H1 (cell line): ENCODE measurements around the gene GRK3. TPM values are rescaled to one million over a fixed set of nuclear protein-coding genes. Genes with fewer than 3 reads are reported as not detected.

Experiments
- CTCF ChIA-PET: fragments of 300-600 bp; sonication (Branson Sonifier 250); formaldehyde crosslinking; loops from one replicate; lab custom pipeline; 2021; ENCODE audit not compliant: partially characterized antibody; lab: Charles Lee
- POLR2A ChIA-PET: fragments of 300-600 bp; sonication (Branson Sonifier 250); formaldehyde crosslinking; loops from one replicate; lab custom pipeline; 2021; ENCODE audit warnings: inconsistent platforms; ENCODE audit not compliant: partially characterized antibody; lab: Charles Lee
- DNase-seq, 2 experiments: peaks; one replicate each; pipeline versions ENCODE4 v3.0.0 to v3.0.0-alpha.2; 2010 to 2022; ENCODE audit warnings: low spot score in 2 of 2, low read depth in 1 of 2, mixed read lengths in 1 of 2
- FAIRE-seq: peaks from 2 replicates; lab custom pipeline; 2011; peaks lifted over from hg19 to GRCh38; lab: Jason Lieb, UNC
- H2AFZ ChIP-seq: 2 replicates; pipeline ENCODE4 v1.8.1; 2012; ENCODE audit warnings: low read length, inconsistent platforms
- H2AK5ac ChIP-seq: 2 replicates; pipeline ENCODE4 v1.6.1; 2013; ENCODE audit warnings: low read depth, low read length
- H2BK120ac ChIP-seq: replicated peaks from 2 replicates; pipeline ENCODE3; 2013; ENCODE audit warnings: low read depth, low read length, inconsistent platforms
- H2BK12ac ChIP-seq: 2 replicates; pipeline ENCODE4 v1.6.1; 2013; ENCODE audit warnings: low read depth, low read length
- H2BK15ac ChIP-seq: 2 replicates; pipeline ENCODE4 v1.6.1; 2013; ENCODE audit warnings: low read length
- H2BK20ac ChIP-seq: 2 replicates; pipeline ENCODE4 v1.6.1; 2013; ENCODE audit warnings: low read length
- H2BK5ac ChIP-seq: 2 replicates; pipeline ENCODE4 v1.6.1; 2013; ENCODE audit warnings: low read depth, low read length
- H3K14ac ChIP-seq: 2 replicates; pipeline ENCODE4 v1.6.1; 2013; ENCODE audit warnings: inconsistent platforms; ENCODE audit not compliant: insufficient read length
- H3K18ac ChIP-seq: 2 replicates; pipeline ENCODE4 v1.6.1; 2013; ENCODE audit warnings: low read length; ENCODE audit errors: extremely low read depth
- H3K23ac ChIP-seq: 2 replicates; pipeline ENCODE4 v1.6.1; 2013; ENCODE audit warnings: inconsistent platforms; ENCODE audit not compliant: insufficient read length
- H3K23me2 ChIP-seq: 2 replicates; pipeline ENCODE4 v1.6.1; 2013; ENCODE audit warnings: low read depth, low read length
- H3K27ac ChIP-seq: 2 replicates; pipeline ENCODE4 v1.6.1; 2011; ENCODE audit warnings: low read depth, low read length, inconsistent platforms
- H3K27me3 ChIP-seq, 4 experiments: replicated peaks in 1 of 4; 1 replicate in 1 of 4; 2 replicates in 3 of 4; pipeline versions ENCODE4 v1.6.1 to v1.8.1; 2011 to 2013; ENCODE audit warnings: low read length in 3 of 4, mild to moderate bottlenecking in 3 of 4, inconsistent platforms in 2 of 4, mixed read lengths in 2 of 4, moderate library complexity in 1 of 4; ENCODE audit not compliant: control insufficient read depth in 3 of 4, insufficient read depth in 3 of 4; ENCODE audit errors: extremely low read depth in 1 of 4
- H3K36me3 ChIP-seq, 4 experiments: 2 replicates each; pipeline versions ENCODE4 v1.6.1 to v1.8.1; 2011 to 2013; ENCODE audit warnings: mild to moderate bottlenecking in 4 of 4, low read length in 3 of 4, moderate library complexity in 2 of 4, control low read depth in 1 of 4, inconsistent platforms in 1 of 4; ENCODE audit not compliant: insufficient read depth in 4 of 4, control insufficient read depth in 2 of 4
- H3K4ac ChIP-seq: replicated peaks from 2 replicates; pipeline ENCODE3; 2013; ENCODE audit warnings: low read length, low read depth, mixed read lengths, inconsistent platforms; ENCODE audit not compliant: insufficient read length
- H3K4me1 ChIP-seq, 4 experiments: replicated peaks in 1 of 4; 1 replicate in 1 of 4; 2 replicates in 3 of 4; pipeline versions ENCODE4 v1.6.1 to v1.8.1; 2011 to 2013; ENCODE audit warnings: low read length in 3 of 4, inconsistent platforms in 2 of 4, mixed read lengths in 1 of 4; ENCODE audit not compliant: insufficient read depth in 4 of 4, control insufficient read depth in 3 of 4
- H3K4me2 ChIP-seq, 2 experiments: 2 replicates each; pipeline versions ENCODE4 v1.6.1 to v1.8.1; 2011 to 2013; ENCODE audit warnings: low read depth in 2 of 2, low read length in 2 of 2, control low read depth in 1 of 2, inconsistent platforms in 1 of 2, mild to moderate bottlenecking in 1 of 2; ENCODE audit not compliant: insufficient read depth in 1 of 2
- H3K4me3 ChIP-seq, 4 experiments: fragments of 200-600, 300-600 bp in 1 of 4; sonication (generic), shearing (Covaris generic), sonication (Bioruptor Twin) in 1 of 4; 2 replicates each; pipeline versions ENCODE4 v1.5.1 to v1.8.1; 2011 to 2016; ENCODE audit warnings: low read length in 4 of 4, low read depth in 3 of 4, control low read depth in 2 of 4, inconsistent platforms in 2 of 4, mild to moderate bottlenecking in 2 of 4, mixed read lengths in 1 of 4, moderate library complexity in 1 of 4; ENCODE audit not compliant: insufficient read depth in 2 of 4; ENCODE audit errors: extremely low read depth in 1 of 4
- H3K56ac ChIP-seq: replicated peaks from 2 replicates; pipeline ENCODE3; 2013; ENCODE audit warnings: low read depth, mild to moderate bottlenecking, mixed read lengths, low read length, inconsistent platforms; ENCODE audit not compliant: insufficient read length
- H3K79me1 ChIP-seq: 2 replicates; pipeline ENCODE4 v1.6.1; 2013; ENCODE audit warnings: low read depth, low read length, control low read depth
- H3K79me2 ChIP-seq, 2 experiments: 2 replicates each; pipeline versions ENCODE4 v1.6.1 to v1.8.1; 2012 to 2013; ENCODE audit warnings: low read length in 2 of 2, mild to moderate bottlenecking in 2 of 2, inconsistent platforms in 1 of 2; ENCODE audit not compliant: insufficient read depth in 2 of 2, control insufficient read depth in 1 of 2
- H3K9ac ChIP-seq, 4 experiments: replicated peaks in 1 of 4; 1 replicate in 1 of 4; 2 replicates in 3 of 4; pipeline versions ENCODE4 v1.6.1 to v1.8.1; 2011 to 2013; ENCODE audit warnings: low read depth in 3 of 4, low read length in 3 of 4, control low read depth in 2 of 4, mild to moderate bottlenecking in 2 of 4, moderate library complexity in 2 of 4, inconsistent platforms in 1 of 4; ENCODE audit errors: extremely low read depth in 1 of 4
- H3K9me3 ChIP-seq, 2 experiments: 2 replicates each; pipeline versions ENCODE4 v1.6.1 to v1.8.1; 2012 to 2013; ENCODE audit warnings: mild to moderate bottlenecking in 2 of 2, moderate library complexity in 2 of 2, control low read depth in 1 of 2, inconsistent platforms in 1 of 2, low read depth in 1 of 2, low read length in 1 of 2, mixed read lengths in 1 of 2; ENCODE audit not compliant: insufficient read depth in 2 of 2
- H4K20me1 ChIP-seq, 2 experiments: replicated peaks in 1 of 2; 2 replicates each; pipeline versions ENCODE3 to v1.8.1; 2011 to 2013; ENCODE audit warnings: inconsistent platforms in 2 of 2, low read length in 2 of 2, mild to moderate bottlenecking in 1 of 2; ENCODE audit not compliant: insufficient read depth in 2 of 2, control insufficient read depth in 1 of 2
- H4K5ac ChIP-seq: 2 replicates; pipeline ENCODE4 v1.6.1; 2013; ENCODE audit warnings: low read length, low read depth, mixed read lengths, inconsistent platforms; ENCODE audit not compliant: insufficient read length
- H4K8ac ChIP-seq: 2 replicates; pipeline ENCODE4 v1.8.0; 2013; ENCODE audit warnings: mild to moderate bottlenecking, moderate library complexity, low read length, inconsistent platforms; ENCODE audit not compliant: insufficient read depth; ENCODE audit errors: extremely low read depth
- H4K91ac ChIP-seq: replicated peaks from 2 replicates; pipeline ENCODE3; 2013; ENCODE audit warnings: low read length, mixed read lengths, inconsistent platforms; ENCODE audit not compliant: insufficient read length
- CREB1 ChIP-seq: IDR thresholded peaks from 2 replicates; pipeline ENCODE4 v1.6.1; 2012; ENCODE audit warnings: inconsistent platforms
- JUN ChIP-seq: IDR thresholded peaks from 2 replicates; pipeline ENCODE4 v1.6.1; 2011; ENCODE audit warnings: low read depth, mild to moderate bottlenecking, improper control_type of control experiment, low read length
- JUND ChIP-seq: IDR thresholded peaks from 2 replicates; pipeline ENCODE4 v1.6.1; 2011; ENCODE audit warnings: mild to moderate bottlenecking, improper control_type of control experiment, low read length
- MAFK ChIP-seq: IDR thresholded peaks from 2 replicates; pipeline ENCODE4 v1.6.1; 2012; ENCODE audit warnings: low read depth, mild to moderate bottlenecking, improper control_type of control experiment, low read length
- NRF1 ChIP-seq: IDR thresholded peaks from 2 replicates; pipeline ENCODE4 v1.6.1; 2011; ENCODE audit warnings: mild to moderate bottlenecking, low read depth, low read length, improper control_type of control experiment
- PHF8 ChIP-seq: fragments of 200-600 bp; sonication (generic); conservative IDR thresholded peaks from 2 replicates; pipeline ENCODE4 v1.7.1; 2012; ENCODE audit warnings: low read depth, mild to moderate bottlenecking, inconsistent platforms, low read length, moderate library complexity
- RAD21 ChIP-seq, 2 experiments: IDR thresholded peaks in 1 of 2; conservative IDR thresholded peaks in 1 of 2; 2 replicates each; pipeline ENCODE4 v1.6.1; 2011; ENCODE audit warnings: low read depth in 2 of 2, low read length in 2 of 2, improper control_type of control experiment in 1 of 2, inconsistent platforms in 1 of 2, mild to moderate bottlenecking in 1 of 2, moderate library complexity in 1 of 2
- SAP30 ChIP-seq: fragments of 300-600 bp; sonication (generic); IDR thresholded peaks from 2 replicates; pipeline ENCODE4 v1.7.1; 2012; ENCODE audit warnings: low read length, moderate library complexity, mild to moderate bottlenecking, inconsistent platforms; ENCODE audit not compliant: insufficient read depth, insufficient replicate concordance
- SRF ChIP-seq: IDR thresholded peaks from 2 replicates; pipeline ENCODE4 v1.6.1; 2011; ENCODE audit warnings: mild to moderate bottlenecking, low read depth, low read length, moderate library complexity
- TBP ChIP-seq: IDR thresholded peaks from 2 replicates; pipeline ENCODE4 v1.6.1; 2011; ENCODE audit warnings: low read depth, low read length, improper control_type of control experiment
- ZNF274 ChIP-seq: IDR thresholded peaks from 2 replicates; pipeline ENCODE4 v1.7.0; 2012; ENCODE audit warnings: low read length, borderline replicate concordance; ENCODE audit errors: extremely low read depth
- WGBS, 2 experiments: shearing (Covaris generic) in 1 of 2; methylation state at CpG; one replicate each; pipeline versions ENCODE4 v1.1.6 to v1.1.7; 2013 to 2015; ENCODE audit warnings: low lambda C conversion rate in 2 of 2, mixed read lengths in 2 of 2, inconsistent platforms in 1 of 2, low coverage in 1 of 2, missing lambda C conversion rate in 1 of 2; ENCODE audit not compliant: insufficient replicate concordance in 2 of 2, insufficient coverage in 1 of 2, insufficient read length in 1 of 2; ENCODE audit errors: extremely low coverage in 1 of 2, missing lambda C conversion rate in 1 of 2; 5-methylcytosine and 5-hydroxymethylcytosine counted together
- polyA plus RNA-seq, 7 experiments: library from polyadenylated mRNA; depleted of rRNA in 3 of 7; stranded (reverse) in 5 of 7; unstranded in 2 of 7; fragments of >200 nt in 5 of 7; fragments of 200-250 nt in 2 of 7; gene quantifications; 1 replicate in 5 of 7; 2 replicates in 1 of 7; 4 replicates in 1 of 7; pipeline versions ENCODE4 v1.2.1 to v1.2.3, GENCODE V29; 2011 to 2013; ENCODE audit warnings: missing spikeins in 2 of 7, mixed read lengths in 2 of 7
- total RNA-seq: library from RNA; stranded (reverse); fragmentation: NEBNext Ultra II Directional; extraction: Animal tissue kit (Norgen Biotek cat#: 25700); gene quantifications from 2 replicates; pipeline ENCODE4 v1.2.1, GENCODE V29; 2021

GRK3 gene
- total and polyA plus RNA-seq, 2 of the 8 experiments (the other 6 are each of a cell fraction or from before 2014, with no cell fraction given) = 7.5 to 35.3 TPM

- Histone ChIP-seq H3K9ac (no peak overlapping the region), H3K14ac (no peak overlapping the region), H3K36me3 (no peaks in the 10 kb centered on the region; a peak in 1 of 8 replicates), H4K8ac (no peak overlapping the region), H2BK15ac (no peak overlapping the region), H2AFZ (no peak overlapping the region), H2BK12ac (no peak overlapping the region), H4K91ac (no peak overlapping the region), H4K5ac (no peak overlapping the region), H3K23me2 (peaks cover 2% of the 10 kb centered on the region; the same call in 1 of the 2 replicates), H3K4ac (no peak overlapping the region), H3K4me3 (no peak overlapping the region), H2AK5ac (no peak overlapping the region), H3K27ac (no peak overlapping the region), H3K18ac (no peak overlapping the region), H3K4me1 (peaks cover 0 to 3% (median under 1%) of the 10 kb centered on the region in 4 experiments; a peak in 3 of 7 replicates), H3K23ac (no peak overlapping the region), H3K56ac (no peak overlapping the region), H3K27me3 (no peaks in the 10 kb centered on the region), H2BK120ac (no peak overlapping the region), H4K20me1 (no peaks in the 10 kb centered on the region), H3K79me2 (no peaks in the 10 kb centered on the region), H2BK5ac (no peak overlapping the region), H3K9me3 (peaks cover 3 to 7% of the 10 kb centered on the region in 2 experiments; a peak in 3 of 4 replicates), H2BK20ac (no peak overlapping the region), H3K4me2 (no peak overlapping the region), H3K79me1 (no peaks in the 10 kb centered on the region)
- CTCF ChIA-PET = interaction anchor here (0.7 to 1.2 kb wide), 2 partner anchors 17 to 154 kb away, joined by 3 to 4 read pairs; no protein-coding TSS in a partner anchor
- TF ChIP-seq JUN (no peak), JUND (no peak), MAFK (no peak), SRF (no peak), CREB1 (no peak), PHF8 (no peak), RAD21 (IDR thresholded peaks at IDR 0.05 in 1 of 2, conservative IDR thresholded peaks at IDR 0.05 in 1 of 2; ENCODE audit: low read depth in 2 of 2, low read length in 2 of 2) (no peak), ZNF274 (no peak), NRF1 (no peak), SAP30 (no peak), TBP (no peak)
- 90% methylated on average over 2 of the region's 2 CpGs; no CpG with 5 or more reads in 1 of the 2 experiments for WGBS, 2 experiments
- no peak for FAIRE-seq
- POLR2A ChIA-PET = interaction anchor here (0.7 kb wide), 1 partner anchor 12 kb away, joined by 3 read pairs; the partner anchor contains the start of gene GRK3
- no peak for DNase-seq
These were observed 11.3 kb upstream of the GRK3 start for GRCh38 chr22:25553131-25553530.
